Measurements from ENCODE around the gene BCL3.
A peak's percentile ranks its signal among the peaks of the same experiment; 100 is the strongest.
"Not testable (repeated sequence)": the region's sequence is repeated elsewhere in the genome, so short reads cannot be mapped to it uniquely, and the experiment has no call there.

Gene BCL3

GRCh38 chr19:44720945-44721344 is 27.6 kb upstream of the BCL3 start:
- DNase-seq (ENCODE audit: low read depth in 2 of 2) = no peak

- DNase-seq (ENCODE audit: low read depth in 2 of 2) = not testable (repeated sequence)
These were observed 27.1 kb upstream of the BCL3 start for GRCh38 chr19:44721369-44721768.

- DNase-seq (ENCODE audit: low read depth in 2 of 2) = no peak
These were observed 26.1 kb upstream of the BCL3 start for GRCh38 chr19:44722131-44723121.

- no peak for DNase-seq (ENCODE audit: low read depth in 2 of 2)
These were observed 25.1 kb upstream of the BCL3 start for GRCh38 chr19:44723299-44723951.

GRCh38 chr19:44723952-44724319 is 24.6 kb upstream of the BCL3 start:
- DNase-seq (ENCODE audit: low read depth in 2 of 2) = peak; percentile 63 to 70

- DNase-seq (ENCODE audit: low read depth in 2 of 2) = no peak
These were observed 23.3 kb upstream of the BCL3 start for GRCh38 chr19:44725251-44725650.

- no peak for DNase-seq (ENCODE audit: low read depth in 2 of 2)
These were observed 22.8 kb upstream of the BCL3 start for GRCh38 chr19:44725684-44726083.

GRCh38 chr19:44726465-44726864 is 22.0 kb upstream of the BCL3 start:
- DNase-seq (ENCODE audit: low read depth in 2 of 2) = no peak

- no peak for DNase-seq (ENCODE audit: low read depth in 2 of 2)
These were observed 20.3 kb upstream of the BCL3 start for GRCh38 chr19:44728178-44728577.

- no peak for DNase-seq (ENCODE audit: low read depth in 2 of 2)
These were observed 18.9 kb upstream of the BCL3 start for GRCh38 chr19:44729516-44730033.

- no peak for DNase-seq (ENCODE audit: low read depth in 2 of 2)
These were observed 17.4 kb upstream of the BCL3 start for GRCh38 chr19:44731081-44731480.

GRCh38 chr19:44731622-44732021 is 16.9 kb upstream of the BCL3 start:
- no peak for DNase-seq (ENCODE audit: low read depth in 2 of 2)

GRCh38 chr19:44732235-44733014 is 16.1 kb upstream of the BCL3 start:
- DNase-seq (ENCODE audit: low read depth in 2 of 2) = no peak

GRCh38 chr19:44734357-44734756 is 14.2 kb upstream of the BCL3 start:
- DNase-seq (ENCODE audit: low read depth in 2 of 2) = no peak

GRCh38 chr19:44735011-44735410 is 13.5 kb upstream of the BCL3 start:
- DNase-seq (ENCODE audit: low read depth in 2 of 2) = no peak

- no peak for DNase-seq (ENCODE audit: low read depth in 2 of 2)
These were observed 11.1 kb upstream of the BCL3 start for GRCh38 chr19:44737238-44738071.

GRCh38 chr19:44738136-44738535 is 10.4 kb upstream of the BCL3 start:
- DNase-seq (ENCODE audit: low read depth in 2 of 2) = no peak

GRCh38 chr19:44738603-44739558 is 9.6 kb upstream of the BCL3 start:
- DNase-seq (ENCODE audit: low read depth in 2 of 2) = no peak

- no peak for DNase-seq (ENCODE audit: low read depth in 2 of 2)
These were observed 8.1 kb upstream of the BCL3 start for GRCh38 chr19:44740351-44740824.

GRCh38 chr19:44741258-44741731 is 7.2 kb upstream of the BCL3 start:
- DNase-seq (ENCODE audit: low read depth in 2 of 2) = no peak
